Lung (tissue), 12 donors: ENCODE results near the gene KLHL25. TPM values are rescaled to one million over a fixed set of nuclear protein-coding genes. Genes with fewer than 3 reads are reported as not detected.

ENCODE experiments used
- ATAC-seq: fragments of 200-7000 bp; cut with Tn5 transposase; one replicate; pipeline ENCODE4 v1.9.1; 2020; ENCODE audit warnings: moderate number of reproducible peaks; ENCODE audit not compliant: insufficient read depth, low FRiP score
- DNase-seq, 3 donors: peaks; one replicate each; pipeline ENCODE4 v3.0.0-alpha.2; 2013 to 2017
- H3K27ac ChIP-seq, 2 donors: one replicate each; pipeline ENCODE4 v1.5.1; 2013; ENCODE audit warnings: mild to moderate bottlenecking in 2 of 2, moderate library complexity in 2 of 2, control low read depth in 1 of 2, inconsistent platforms in 1 of 2, low read depth in 1 of 2, low read length in 1 of 2
- H3K27me3 ChIP-seq, 3 donors: one replicate each; pipeline ENCODE4 v1.5.1; 2013; ENCODE audit warnings: low read length in 2 of 3; ENCODE audit not compliant: control insufficient read depth in 3 of 3, insufficient read depth in 3 of 3
- H3K36me3 ChIP-seq, 4 donors: one replicate each; pipeline ENCODE4 v1.5.1; 2013; ENCODE audit warnings: low read length in 4 of 4, mild to moderate bottlenecking in 1 of 4, moderate library complexity in 1 of 4; ENCODE audit not compliant: control insufficient read depth in 4 of 4, insufficient read depth in 4 of 4
- H3K4me1 ChIP-seq, 5 donors: one replicate each; pipeline ENCODE4 v1.5.1; 2013; ENCODE audit warnings: low read length in 5 of 5, mild to moderate bottlenecking in 2 of 5, moderate library complexity in 1 of 5; ENCODE audit not compliant: control insufficient read depth in 5 of 5, insufficient read depth in 5 of 5
- H3K4me3 ChIP-seq: one replicate; pipeline ENCODE4 v1.5.1; 2013; ENCODE audit warnings: mild to moderate bottlenecking, control low read depth, moderate library complexity
- H3K9ac ChIP-seq, 2 donors: one replicate each; pipeline ENCODE4 v1.5.1; 2013; ENCODE audit warnings: low read length in 2 of 2, control low read depth in 1 of 2; ENCODE audit not compliant: insufficient read depth in 1 of 2
- H3K9me3 ChIP-seq, 4 donors: one replicate each; pipeline ENCODE4 v1.5.1; 2013; ENCODE audit warnings: low read length in 3 of 4, mild to moderate bottlenecking in 1 of 4, moderate library complexity in 1 of 4; ENCODE audit not compliant: control insufficient read depth in 4 of 4, insufficient read depth in 3 of 4
- WGBS, 2 donors: extraction: QIAGEN DNeasy Blood & Tissue Kit; methylation state at CpG; one replicate each; pipeline ENCODE4 v1.1.7; 2013; 5-methylcytosine and 5-hydroxymethylcytosine counted together
- polyA plus RNA-seq, 2 donors: library from polyadenylated mRNA; stranded (reverse); fragments of 200-250 nt; gene quantifications; one replicate each; pipeline ENCODE4 v1.2.1, GENCODE V29; 2013
- total RNA-seq, 2 donors: library from RNA; depleted of rRNA in 1 of 2; stranded (reverse); fragments of >200 nt in 1 of 2; gene quantifications; one replicate each; pipeline ENCODE4 v1.2.1, GENCODE V29; 2014 to 2021
- TF ChIP-seq, protein P1 (sequence below): IDR thresholded peaks from 2 replicates; pipeline ENCODE4 v1.5.1; 2012; ENCODE audit warnings: mild to moderate bottlenecking; ENCODE audit errors: control extremely low read depth, extremely low read depth
- donor health status: control.
- donor health status: control.
- donor health status: Bipolar disorder and iron deficiency.
- donor health status: healthy.
- donor health status: DM: yes; HTN: yes; CAD: no.

The KLHL25 gene
- total and polyA plus RNA-seq, 4 donors = 3.0 to 9.2 (median 7.1) TPM

DNA sequence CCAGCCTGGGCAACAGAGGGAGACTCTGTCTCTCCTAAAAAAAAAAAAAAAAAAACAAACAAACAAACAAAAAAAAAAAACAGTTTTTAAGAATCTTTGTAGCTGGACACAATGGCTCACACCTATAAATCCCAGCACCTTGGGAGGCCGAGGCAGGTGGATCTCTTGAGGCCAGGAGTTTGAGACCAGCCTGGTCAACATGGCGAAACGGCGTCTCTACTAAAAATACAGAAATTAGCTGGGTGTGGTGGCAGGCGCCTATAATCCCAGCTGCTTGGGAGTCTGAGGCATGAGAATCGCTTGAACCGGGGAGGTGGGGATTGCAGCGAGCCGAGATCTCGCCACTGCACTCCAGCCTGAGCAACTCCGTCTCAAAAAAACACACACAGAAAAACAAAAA lies 53.1 kb downstream of the KLHL25 start:
- H3K4me3 ChIP-seq = no peak overlapping the region
- WGBS, 2 donors = 94 to 96% methylated on average over 11 of the region's 11 CpGs
- H3K36me3 ChIP-seq = peaks cover 45 to 64% (median 54%) of the 10 kb centered on the region in 4 donors
- H3K27me3 ChIP-seq = no peaks in the 10 kb centered on the region
- H3K4me1 ChIP-seq = peaks cover 0 to 3% (median 0%) of the 10 kb centered on the region in 5 donors
- no peaks in the 10 kb centered on the region for H3K9me3 ChIP-seq
- TF ChIP-seq, protein P1, sequence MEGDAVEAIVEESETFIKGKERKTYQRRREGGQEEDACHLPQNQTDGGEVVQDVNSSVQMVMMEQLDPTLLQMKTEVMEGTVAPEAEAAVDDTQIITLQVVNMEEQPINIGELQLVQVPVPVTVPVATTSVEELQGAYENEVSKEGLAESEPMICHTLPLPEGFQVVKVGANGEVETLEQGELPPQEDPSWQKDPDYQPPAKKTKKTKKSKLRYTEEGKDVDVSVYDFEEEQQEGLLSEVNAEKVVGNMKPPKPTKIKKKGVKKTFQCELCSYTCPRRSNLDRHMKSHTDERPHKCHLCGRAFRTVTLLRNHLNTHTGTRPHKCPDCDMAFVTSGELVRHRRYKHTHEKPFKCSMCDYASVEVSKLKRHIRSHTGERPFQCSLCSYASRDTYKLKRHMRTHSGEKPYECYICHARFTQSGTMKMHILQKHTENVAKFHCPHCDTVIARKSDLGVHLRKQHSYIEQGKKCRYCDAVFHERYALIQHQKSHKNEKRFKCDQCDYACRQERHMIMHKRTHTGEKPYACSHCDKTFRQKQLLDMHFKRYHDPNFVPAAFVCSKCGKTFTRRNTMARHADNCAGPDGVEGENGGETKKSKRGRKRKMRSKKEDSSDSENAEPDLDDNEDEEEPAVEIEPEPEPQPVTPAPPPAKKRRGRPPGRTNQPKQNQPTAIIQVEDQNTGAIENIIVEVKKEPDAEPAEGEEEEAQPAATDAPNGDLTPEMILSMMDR = no peak
- DNase-seq (no peak), ATAC-seq (no peak)
- H3K9ac ChIP-seq = no peak overlapping the region
- H3K27ac ChIP-seq = peak overlapping the region in 1 of 2 donors; percentile 6

DNA sequence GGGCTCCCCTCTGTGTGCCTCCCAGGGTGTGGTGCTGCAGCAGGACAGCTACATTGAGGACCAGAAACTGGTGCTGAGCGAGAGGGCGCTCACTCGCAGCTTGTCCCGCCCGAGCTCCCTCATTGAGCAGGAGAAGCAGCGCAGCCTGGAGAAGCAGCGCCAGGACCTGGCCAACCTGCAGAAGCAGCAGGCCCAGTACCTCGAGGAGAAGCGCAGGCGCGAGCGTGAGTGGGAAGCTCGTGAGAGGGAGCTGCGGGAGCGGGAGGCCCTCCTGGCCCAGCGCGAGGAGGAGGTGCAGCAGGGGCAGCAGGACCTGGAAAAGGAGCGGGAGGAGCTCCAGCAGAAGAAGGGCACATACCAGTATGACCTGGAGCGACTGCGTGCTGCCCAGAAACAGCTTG lies 53.7 kb downstream of the KLHL25 start:
- ATAC-seq (no peak), DNase-seq (no peak)
- Histone ChIP-seq H3K9me3 (no peaks in the 10 kb centered on the region), H3K27me3 (no peaks in the 10 kb centered on the region), H3K9ac (no peak overlapping the region), H3K4me3 (no peak overlapping the region), H3K36me3 (peaks cover 51 to 65% (median 57%) of the 10 kb centered on the region in 4 donors), H3K27ac (no peak overlapping the region), H3K4me1 (peaks cover 0 to 3% (median 0%) of the 10 kb centered on the region in 5 donors)
- 94 to 97% methylated on average over 20 of the region's 20 CpGs for WGBS, 2 donors
- TF ChIP-seq, protein P1 = no peak

DNA sequence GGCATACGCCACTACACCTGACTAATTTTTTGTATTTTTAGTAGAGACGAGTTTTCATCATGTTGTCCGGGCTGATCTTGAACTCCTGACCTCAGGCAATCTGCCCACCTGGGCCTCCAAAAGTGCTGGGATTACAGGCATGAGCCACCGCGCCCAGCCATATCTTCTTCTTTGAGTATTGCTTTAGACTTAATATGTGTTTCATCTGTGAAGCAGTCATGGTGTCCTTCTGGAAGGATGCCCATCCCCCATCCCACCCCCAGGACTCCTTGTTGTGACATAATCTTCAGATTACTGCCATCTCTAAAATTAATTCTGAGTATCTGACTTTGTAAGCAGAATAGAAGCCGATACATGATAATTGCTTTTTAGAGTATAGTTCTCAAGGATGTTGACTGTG lies 57.7 kb downstream of the KLHL25 start:
- Histone ChIP-seq H3K4me3 (no peak overlapping the region), H3K27ac (no peak overlapping the region), H3K4me1 (peaks cover 0 to 2% (median 0%) of the 10 kb centered on the region in 5 donors), H3K9me3 (peaks cover 0 to 5% (median 1%) of the 10 kb centered on the region in 4 donors), H3K27me3 (no peaks in the 10 kb centered on the region), H3K36me3 (peaks cover 45 to 69% (median 56%) of the 10 kb centered on the region in 4 donors), H3K9ac (no peak overlapping the region)
- TF ChIP-seq, protein P1 = no peak
- ATAC-seq (peak; percentile 11), DNase-seq (no peak)
- 91 to 95% methylated on average over 6 of the region's 6 CpGs for WGBS, 2 donors

DNA sequence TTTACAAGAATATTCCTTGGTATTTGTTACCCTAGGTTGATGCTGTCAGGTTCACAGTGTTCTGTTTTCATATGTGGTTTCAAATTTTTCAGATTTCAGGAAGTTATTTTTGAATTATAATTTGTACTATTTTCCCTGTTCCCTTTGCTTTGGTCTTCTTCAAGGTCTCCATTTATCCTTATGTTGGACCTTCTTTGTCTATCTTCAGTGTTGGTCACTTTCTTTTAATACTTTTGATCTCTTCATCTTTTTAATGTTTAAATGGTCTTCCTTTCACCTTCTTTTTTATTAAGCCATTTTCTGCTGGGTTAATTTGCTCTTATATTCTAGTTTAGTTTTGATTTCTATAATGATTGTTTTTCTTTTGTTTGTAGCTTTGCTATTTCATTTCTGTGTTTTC lies 61.3 kb downstream of the KLHL25 start:
- H3K4me3 ChIP-seq = no peak overlapping the region
- H3K27me3 ChIP-seq = no peaks in the 10 kb centered on the region
- peaks cover 0 to 2% (median 0%) of the 10 kb centered on the region in 5 donors for H3K4me1 ChIP-seq
- ATAC-seq (no peak), DNase-seq (peak in 2 of 3 donors; percentile 36 to 61)
- H3K36me3 ChIP-seq = peaks cover 36 to 76% (median 56%) of the 10 kb centered on the region in 4 donors
- TF ChIP-seq, protein P1 = no peak
- H3K9me3 ChIP-seq = peaks cover 0 to 5% (median 1%) of the 10 kb centered on the region in 4 donors
- H3K9ac ChIP-seq = no peak overlapping the region
- H3K27ac ChIP-seq = no peak overlapping the region
